Measurements from ENCODE around the gene FGR. TPM values are rescaled to one million over a fixed set of nuclear protein-coding genes. Genes with fewer than 3 reads are reported as not detected.

FGR gene
- total RNA-seq: under 0.01 and 0.30 TPM in 2 replicates

DNA sequence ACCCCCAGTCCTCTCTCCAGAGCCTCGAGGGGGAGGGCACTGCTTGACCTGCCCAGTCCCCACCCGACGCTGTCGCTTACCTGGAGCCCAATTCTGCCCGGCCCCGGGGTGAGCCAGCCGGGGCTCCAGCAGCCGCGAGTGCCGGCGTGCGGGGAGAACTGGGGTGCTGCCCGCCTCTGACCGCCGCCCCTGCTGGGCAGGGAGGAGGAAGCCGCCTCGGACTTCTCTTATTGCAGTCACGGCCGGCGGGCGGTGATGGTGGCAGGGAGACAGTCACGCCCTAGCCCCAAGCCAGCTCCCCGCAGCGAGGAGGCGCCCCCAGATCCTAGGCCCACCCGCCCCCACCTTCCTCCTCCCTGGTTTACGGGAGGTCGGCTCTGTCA, at the start of gene FGR:
FGR (minus strand) TSS at position 201 of the 383 bp plus-strand sequence. CDS start 11,269 bp downstream, outside the sequence.

DNA sequence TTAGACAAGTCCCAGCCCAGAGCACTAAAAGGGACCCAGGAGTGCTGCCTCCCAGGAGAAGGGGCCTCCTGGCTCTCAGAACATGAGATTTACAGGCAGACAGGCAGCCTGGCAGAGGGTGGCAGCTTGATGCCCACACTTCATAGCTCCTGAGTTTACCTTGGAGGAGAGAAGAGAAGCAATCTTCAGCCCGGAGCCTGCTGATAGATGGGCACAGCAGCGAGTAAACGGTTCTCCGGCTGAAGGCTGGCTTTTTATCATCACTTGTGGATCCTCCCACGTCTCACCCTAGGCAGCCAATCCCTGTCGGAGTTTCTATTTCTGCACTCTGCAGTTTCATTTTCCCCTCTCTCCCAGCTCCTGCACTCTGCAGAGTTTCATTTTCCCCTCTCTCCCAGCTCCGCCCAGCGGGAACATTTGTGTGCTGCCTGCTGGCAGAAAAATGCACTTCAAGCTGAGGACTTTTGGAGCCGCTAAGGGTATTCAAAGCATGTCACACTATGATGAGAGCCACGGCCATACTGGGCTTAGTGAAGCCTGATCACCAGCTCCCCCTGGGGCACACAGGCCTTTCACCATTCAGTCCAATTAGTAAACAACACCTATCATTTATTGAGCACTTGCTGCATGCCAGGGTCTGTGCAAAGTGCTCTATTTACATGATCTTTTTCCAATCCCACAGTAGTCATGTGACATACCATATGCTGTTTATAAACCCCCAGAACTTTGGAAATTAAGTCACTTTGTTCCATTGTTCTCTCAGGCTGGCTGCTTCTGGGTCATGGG, 37.2 kb upstream of the FGR start, which contains the start of gene IFI6:
IFI6 (minus strand) TSS at position 229 of the 786 bp plus-strand sequence. CDS start 2,878 bp downstream, outside the sequence.

DNA sequence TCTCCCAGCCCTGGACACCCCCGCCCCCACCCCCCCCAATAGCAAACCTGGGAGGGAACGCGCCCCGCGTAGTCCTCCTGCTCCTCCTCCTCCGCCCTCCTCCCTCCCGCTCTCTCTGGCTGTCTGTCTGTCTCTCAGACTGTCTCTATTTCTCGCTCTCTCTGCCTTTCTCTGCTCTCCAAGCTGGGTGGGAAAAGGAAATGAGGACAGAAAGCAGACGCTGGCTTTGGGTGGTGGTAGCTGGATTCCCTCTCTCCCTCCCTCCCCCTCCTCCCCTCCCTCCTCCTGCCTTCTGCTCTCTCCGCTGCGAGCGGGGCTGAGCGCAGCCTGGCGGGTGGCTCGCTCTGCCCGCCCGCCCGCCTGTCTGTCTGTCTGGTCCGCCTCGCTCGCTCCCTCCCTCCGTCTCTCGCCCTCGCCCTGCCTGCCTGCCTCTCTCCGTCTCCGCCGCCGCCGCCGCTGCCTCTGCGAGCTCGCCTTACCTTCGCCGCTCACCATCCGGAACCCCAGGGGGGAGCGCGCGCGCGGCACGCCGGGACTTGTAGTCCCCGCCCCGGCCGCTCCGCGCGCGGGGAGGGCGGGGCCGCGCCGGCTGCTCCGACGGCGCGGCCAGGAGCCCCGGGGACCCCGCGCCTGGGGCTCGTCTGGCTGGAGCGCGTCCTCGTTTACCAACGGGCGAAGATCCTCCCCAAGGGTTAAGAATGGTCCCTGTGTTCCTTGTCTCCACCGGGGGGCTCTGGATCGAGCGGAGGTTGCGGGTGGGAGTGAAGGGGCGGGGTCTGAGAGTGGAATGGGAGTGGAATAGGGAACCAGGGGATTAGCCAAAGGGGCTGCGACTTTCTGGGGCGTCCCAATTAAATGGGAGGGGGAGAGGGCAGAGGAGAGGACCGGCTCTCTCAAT, 31.1 kb downstream of the FGR start, which contains the start of gene AHDC1:
AHDC1 (minus strand) TSS at position 464 of the 898 bp plus-strand sequence. CDS start 52,029 bp downstream, outside the sequence.

Other genes starting within 250 kb of the FGR start
- gene GPR3, start 242.6 kb downstream of the FGR start, total RNA-seq: 0.20 and 0.50 TPM in 2 replicates
- gene WASF2, start 145.0 kb downstream of the FGR start, total RNA-seq: 42.7 and 48.8 TPM in 2 replicates
- 20.2 and 21.6 TPM in 2 replicates for gene AHDC1, start 31.0 kb downstream of the FGR start, total RNA-seq
- 31.8 and 37.1 TPM in 2 replicates for gene IFI6, start 37.0 kb upstream of the FGR start, total RNA-seq
- 10.2 and 12.9 TPM in 2 replicates for gene FAM76A, start 90.8 kb upstream of the FGR start, total RNA-seq
- gene STX12, start 138.0 kb upstream of the FGR start, total RNA-seq: 51.7 and 80.0 TPM in 2 replicates
- 43.7 and 47.8 TPM in 2 replicates for gene PPP1R8, start 195.6 kb upstream of the FGR start, total RNA-seq
- gene THEMIS2, start 237.4 kb upstream of the FGR start, total RNA-seq: 6.5 and 8.9 TPM in 2 replicates